NCI-H1105 (cell line): ENCODE results near the gene TMOD2.

Experiments used
- DNase-seq: peaks from one replicate; lab custom pipeline; 2025; lab: John Stamatoyannopoulos, UW

TMOD2 gene

GRCh38 chr15:51818150-51818549 is 66.8 kb downstream of the TMOD2 start:
- DNase-seq = no peak

GRCh38 chr15:51825698-51826097 is 74.3 kb downstream of the TMOD2 start:
- no peak for DNase-seq

- DNase-seq = no peak
These were observed 77.4 kb downstream of the TMOD2 start for GRCh38 chr15:51828621-51829375.

- DNase-seq = peak; percentile 53
These were observed 78.2 kb downstream of the TMOD2 start, which contains the start of gene TMOD3 for GRCh38 chr15:51829376-51830275. TSS of gene TMOD3 (plus strand) at chr15:51829653. CDS start at chr15:51862885, 33,232 bp downstream.

- peak; percentile 1 for DNase-seq
These were observed 78.9 kb downstream of the TMOD2 start for GRCh38 chr15:51830276-51830806.

- DNase-seq = no peak
These were observed 82.4 kb downstream of the TMOD2 start for GRCh38 chr15:51833772-51834171.

- DNase-seq = no peak
These were observed 86.4 kb downstream of the TMOD2 start for GRCh38 chr15:51837792-51838251.

- DNase-seq = no peak
These were observed 86.9 kb downstream of the TMOD2 start for GRCh38 chr15:51838270-51838669.

- DNase-seq = no peak
These were observed 89.3 kb downstream of the TMOD2 start for GRCh38 chr15:51840692-51841091.

- DNase-seq = no peak
These were observed 90.1 kb downstream of the TMOD2 start for GRCh38 chr15:51841406-51842040.

- no peak for DNase-seq
These were observed 90.9 kb downstream of the TMOD2 start for GRCh38 chr15:51842265-51842664.

- DNase-seq = no peak
These were observed 91.7 kb downstream of the TMOD2 start for GRCh38 chr15:51842852-51843737.

GRCh38 chr15:51844747-51845426 is 93.5 kb downstream of the TMOD2 start:
- no peak for DNase-seq

GRCh38 chr15:51846066-51846462 is 94.7 kb downstream of the TMOD2 start:
- no peak for DNase-seq

- DNase-seq = no peak
These were observed 95.2 kb downstream of the TMOD2 start for GRCh38 chr15:51846463-51847230.

- no peak for DNase-seq
These were observed 97.4 kb downstream of the TMOD2 start for GRCh38 chr15:51848811-51849210.

GRCh38 chr15:51849860-51850259 is 98.5 kb downstream of the TMOD2 start:
- DNase-seq = no peak

GRCh38 chr15:51853998-51854397 is 102.6 kb downstream of the TMOD2 start:
- no peak for DNase-seq

GRCh38 chr15:51855612-51856011 is 104.2 kb downstream of the TMOD2 start:
- no peak for DNase-seq
